ENCODE measurements around the gene MRM3. TPM values are rescaled to one million over a fixed set of nuclear protein-coding genes. Genes with fewer than 3 reads are reported as not detected.
"Not testable (repeated sequence)": the region's sequence is repeated elsewhere in the genome, so short reads cannot be mapped to it uniquely, and the experiment has no call there.

MRM3 gene
- total and polyA plus RNA-seq, 5 donors from 2014 or later: 23.2 to 36.2 (median 31.5) TPM

GRCh38 chr17:743139-743538 lies 39.0 kb upstream of the MRM3 start:
- Histone ChIP-seq H3K4me1 (ENCODE audit: control insufficient read depth, insufficient read depth, low read length, poor library complexity, severe bottlenecking) (peaks cover 3% of the 10 kb centered on the region), H3K27ac (ENCODE audit: insufficient read depth, low read length, poor library complexity, severe bottlenecking) (no peak overlapping the region), H3K27me3 (ENCODE audit: control insufficient read depth, insufficient read depth, low read length) (no peaks in the 10 kb centered on the region), H3K36me3 (ENCODE audit: control insufficient read depth, insufficient read depth, low read length) (peaks cover 51% of the 10 kb centered on the region), H3K9me3 (ENCODE audit: control insufficient read depth in 2 of 2, low read length in 2 of 2) (no peaks in the 10 kb centered on the region), H3K4me3 (ENCODE audit: low read depth, low read length) (no peak overlapping the region)
- Mint-ChIP-seq H3K27ac (peak overlapping the region in 1 of 3 donors; percentile 56), H3K4me3 (peak overlapping the region in 1 of 4 donors; percentile 13), H3K4me1 (peaks cover 0 to 13% (median 9%) of the 10 kb centered on the region in 4 donors), H3K36me3 (peaks cover 22% of the 10 kb centered on the region), H3K27me3 (no peaks in the 10 kb centered on the region), H3K9me3 (no peaks in the 10 kb centered on the region)
- DNase-seq: no peak
- ATAC-seq (ENCODE audit: low read depth in 2 of 2): no peak

GRCh38 chr17:744937-745336 lies 37.2 kb upstream of the MRM3 start:
- peaks cover 4% of the 10 kb centered on the region for H3K4me1 ChIP-seq (ENCODE audit: control insufficient read depth, insufficient read depth, low read length, poor library complexity, severe bottlenecking)
- Mint-ChIP-seq H3K27ac (no peak overlapping the region), H3K4me1 (peaks cover 2 to 22% (median 17%) of the 10 kb centered on the region in 4 donors), H3K9me3 (no peaks in the 10 kb centered on the region), H3K27me3 (no peaks in the 10 kb centered on the region), H3K36me3 (peaks cover 25% of the 10 kb centered on the region), H3K4me3 (no peak overlapping the region)
- H3K27ac ChIP-seq (ENCODE audit: insufficient read depth, low read length, poor library complexity, severe bottlenecking): no peak overlapping the region
- ATAC-seq (ENCODE audit: low read depth in 2 of 2) (no peak), DNase-seq (no peak)
- H3K9me3 ChIP-seq (ENCODE audit: control insufficient read depth in 2 of 2, low read length in 2 of 2): no peaks in the 10 kb centered on the region
- H3K27me3 ChIP-seq (ENCODE audit: control insufficient read depth, insufficient read depth, low read length): no peaks in the 10 kb centered on the region
- H3K4me3 ChIP-seq (ENCODE audit: low read depth, low read length): no peak overlapping the region
- H3K36me3 ChIP-seq (ENCODE audit: control insufficient read depth, insufficient read depth, low read length): peaks cover 51% of the 10 kb centered on the region

DNA sequence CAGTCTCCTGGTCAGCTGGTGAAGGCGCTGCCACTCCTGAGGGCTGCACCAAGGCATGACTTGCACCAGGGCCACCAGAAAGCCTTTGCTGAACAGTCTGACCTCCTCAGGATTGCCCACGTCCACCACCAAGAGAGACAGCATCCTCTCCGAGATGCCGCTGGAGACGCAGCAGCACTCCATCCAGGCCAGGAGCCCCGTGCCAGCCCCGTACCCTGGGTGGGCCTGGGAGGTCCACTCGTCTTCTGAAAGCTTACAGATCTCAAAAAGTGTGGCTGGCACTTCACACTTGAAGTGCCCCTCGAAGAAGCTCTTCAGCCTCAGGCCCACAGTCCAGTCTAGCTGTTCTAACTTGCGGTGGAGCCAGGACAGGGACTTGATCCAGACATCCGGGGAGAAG lies 36.7 kb upstream of the MRM3 start:
- Histone ChIP-seq H3K4me1 (ENCODE audit: control insufficient read depth, insufficient read depth, low read length, poor library complexity, severe bottlenecking) (peaks cover 9% of the 10 kb centered on the region), H3K9me3 (ENCODE audit: control insufficient read depth in 2 of 2, low read length in 2 of 2) (no peaks in the 10 kb centered on the region), H3K27me3 (ENCODE audit: control insufficient read depth, insufficient read depth, low read length) (no peaks in the 10 kb centered on the region), H3K27ac (ENCODE audit: insufficient read depth, low read length, poor library complexity, severe bottlenecking) (no peak overlapping the region), H3K36me3 (ENCODE audit: control insufficient read depth, insufficient read depth, low read length) (peaks cover 51% of the 10 kb centered on the region), H3K4me3 (ENCODE audit: low read depth, low read length) (no peak overlapping the region)
- DNase-seq (no peak), ATAC-seq (ENCODE audit: low read depth in 2 of 2) (no peak)
- no peak overlapping the region for H3K27ac Mint-ChIP-seq
- H3K4me3 Mint-ChIP-seq: no peak overlapping the region
- no peaks in the 10 kb centered on the region for H3K9me3 Mint-ChIP-seq
- H3K4me1 Mint-ChIP-seq: peaks cover 6 to 23% (median 18%) of the 10 kb centered on the region in 4 donors
- no peaks in the 10 kb centered on the region for H3K27me3 Mint-ChIP-seq
- H3K36me3 Mint-ChIP-seq: peaks cover 22% of the 10 kb centered on the region

DNA sequence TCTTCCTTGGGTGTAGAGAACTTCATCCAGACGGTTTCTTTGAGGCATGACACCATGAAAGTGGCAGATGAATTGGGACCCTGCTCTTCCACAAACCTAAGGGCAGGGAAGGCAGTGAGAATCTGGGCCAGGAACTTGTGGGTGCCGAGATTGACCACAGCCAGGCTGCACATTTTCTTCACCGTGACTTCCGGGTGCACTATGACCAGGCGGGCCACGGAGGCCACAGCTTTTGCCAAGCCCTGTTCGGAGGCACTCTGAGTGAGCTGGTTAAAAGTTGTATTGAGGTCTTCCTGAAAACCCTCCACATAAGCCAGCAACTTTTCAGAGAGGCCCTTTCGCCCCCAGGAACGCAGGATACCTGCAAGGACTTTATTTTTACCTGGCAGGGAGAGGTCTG lies 36.0 kb upstream of the MRM3 start:
- H3K4me3 Mint-ChIP-seq: no peak overlapping the region
- no peaks in the 10 kb centered on the region for H3K27me3 Mint-ChIP-seq
- Histone ChIP-seq H3K4me3 (ENCODE audit: low read depth, low read length) (no peak overlapping the region), H3K36me3 (ENCODE audit: control insufficient read depth, insufficient read depth, low read length) (peaks cover 50% of the 10 kb centered on the region), H3K27me3 (ENCODE audit: control insufficient read depth, insufficient read depth, low read length) (no peaks in the 10 kb centered on the region), H3K9me3 (ENCODE audit: control insufficient read depth in 2 of 2, low read length in 2 of 2) (no peaks in the 10 kb centered on the region), H3K27ac (ENCODE audit: insufficient read depth, low read length, poor library complexity, severe bottlenecking) (no peak overlapping the region), H3K4me1 (ENCODE audit: control insufficient read depth, insufficient read depth, low read length, poor library complexity, severe bottlenecking) (peaks cover 16% of the 10 kb centered on the region)
- H3K9me3 Mint-ChIP-seq: no peaks in the 10 kb centered on the region
- peaks cover 19% of the 10 kb centered on the region for H3K36me3 Mint-ChIP-seq
- no peak for DNase-seq
- no peak for ATAC-seq (ENCODE audit: low read depth in 2 of 2)
- no peak overlapping the region for H3K27ac Mint-ChIP-seq
- H3K4me1 Mint-ChIP-seq: peaks cover 14 to 26% (median 19%) of the 10 kb centered on the region in 4 donors

DNA sequence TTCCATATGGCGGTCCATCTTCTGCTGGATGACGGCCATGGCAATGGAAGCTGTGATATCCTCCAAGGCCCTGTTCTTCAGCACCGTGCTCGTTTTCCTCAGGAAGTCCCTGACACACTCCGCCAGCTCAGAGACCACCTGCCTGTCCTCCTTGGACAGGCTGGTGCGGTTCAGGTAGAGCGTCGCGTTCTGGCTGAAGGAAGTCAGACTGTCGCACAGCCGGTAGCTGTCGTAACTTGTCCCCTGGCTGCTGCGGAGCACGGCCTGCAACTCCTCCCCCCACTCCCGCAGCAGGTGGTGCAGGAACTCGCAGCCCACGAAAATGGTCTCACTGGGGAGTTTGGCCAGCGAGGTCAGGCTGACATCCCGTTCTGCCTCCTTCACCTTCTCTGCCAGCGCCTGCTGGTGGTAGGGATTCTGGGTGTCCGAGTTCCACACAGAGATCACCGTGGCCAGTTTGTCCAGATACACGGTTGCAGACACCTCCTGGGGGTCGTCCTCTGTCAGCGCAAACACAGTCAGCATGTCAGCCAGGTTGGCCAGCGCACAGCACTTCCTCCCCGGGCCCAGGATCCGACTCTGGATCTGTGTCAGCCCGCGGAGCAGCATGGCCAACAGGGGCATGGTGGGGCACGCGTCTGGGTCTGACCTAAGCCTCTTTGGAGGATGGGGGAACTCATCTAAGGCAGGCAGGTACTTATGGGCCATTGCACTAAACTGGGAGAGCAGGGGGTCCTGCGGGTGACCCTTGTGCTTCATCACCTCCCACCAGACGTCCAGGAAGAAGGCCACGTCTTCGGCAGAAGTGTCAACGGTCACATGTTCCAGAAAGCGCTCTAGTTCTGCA lies 35.1 kb upstream of the MRM3 start:
- Histone ChIP-seq H3K27me3 (ENCODE audit: control insufficient read depth, insufficient read depth, low read length) (no peaks in the 10 kb centered on the region), H3K4me3 (ENCODE audit: low read depth, low read length) (no peak overlapping the region), H3K4me1 (ENCODE audit: control insufficient read depth, insufficient read depth, low read length, poor library complexity, severe bottlenecking) (peaks cover 23% of the 10 kb centered on the region), H3K9me3 (ENCODE audit: control insufficient read depth in 2 of 2, low read length in 2 of 2) (no peaks in the 10 kb centered on the region), H3K36me3 (ENCODE audit: control insufficient read depth, insufficient read depth, low read length) (peaks cover 42% of the 10 kb centered on the region), H3K27ac (ENCODE audit: insufficient read depth, low read length, poor library complexity, severe bottlenecking) (no peak overlapping the region)
- H3K9me3 Mint-ChIP-seq: no peaks in the 10 kb centered on the region
- H3K27ac Mint-ChIP-seq: no peak overlapping the region
- H3K4me1 Mint-ChIP-seq: peaks cover 19 to 30% (median 24%) of the 10 kb centered on the region in 4 donors
- H3K27me3 Mint-ChIP-seq: no peaks in the 10 kb centered on the region
- H3K4me3 Mint-ChIP-seq: no peak overlapping the region
- ATAC-seq (ENCODE audit: low read depth in 2 of 2) (no peak), DNase-seq (no peak)
- peaks cover 19% of the 10 kb centered on the region for H3K36me3 Mint-ChIP-seq

DNA sequence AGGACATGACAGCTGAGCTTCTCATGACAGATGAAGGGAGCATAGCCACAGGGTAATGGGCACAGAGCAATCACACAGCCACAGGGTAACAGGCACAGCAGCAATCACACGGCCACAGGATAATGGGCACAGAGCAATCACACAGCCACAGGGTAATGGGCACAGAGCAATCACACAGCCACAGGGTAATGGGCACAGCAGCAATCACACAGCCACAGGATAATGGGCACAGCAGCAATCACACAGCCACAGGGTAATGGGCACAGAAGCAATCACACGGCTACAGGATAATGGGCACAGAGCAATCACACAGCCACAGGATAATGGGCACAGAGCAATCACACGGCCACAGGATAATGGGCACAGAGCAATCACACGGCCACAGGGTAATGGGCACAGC lies 33.5 kb upstream of the MRM3 start:
- H3K4me3 Mint-ChIP-seq: peak overlapping the region in 2 of 4 donors; percentile 52 to 83
- not testable (repeated sequence) for ATAC-seq (ENCODE audit: low read depth in 2 of 2); H3K9me3 Mint-ChIP-seq; H3K27ac Mint-ChIP-seq; H3K9me3 ChIP-seq (ENCODE audit: control insufficient read depth in 2 of 2, low read length in 2 of 2); H3K27me3 ChIP-seq (ENCODE audit: control insufficient read depth, insufficient read depth, low read length); H3K4me3 ChIP-seq (ENCODE audit: low read depth, low read length); H3K27ac ChIP-seq (ENCODE audit: insufficient read depth, low read length, poor library complexity, severe bottlenecking); H3K27me3 Mint-ChIP-seq; DNase-seq
- Histone ChIP-seq H3K36me3 (ENCODE audit: control insufficient read depth, insufficient read depth, low read length) (peaks cover 39% of the 10 kb centered on the region), H3K4me1 (ENCODE audit: control insufficient read depth, insufficient read depth, low read length, poor library complexity, severe bottlenecking) (peaks cover 29% of the 10 kb centered on the region)
- peaks cover 19 to 38% (median 24%) of the 10 kb centered on the region in 4 donors for H3K4me1 Mint-ChIP-seq
- H3K36me3 Mint-ChIP-seq: peaks cover 16% of the 10 kb centered on the region

GRCh38 chr17:749359-749758 lies 32.8 kb upstream of the MRM3 start:
- Mint-ChIP-seq H3K4me3 (peak overlapping the region in 3 of 4 donors; percentile 36 to 95 (median 39)), H3K4me1 (peaks cover 19 to 38% (median 24%) of the 10 kb centered on the region in 4 donors), H3K36me3 (peaks cover 13% of the 10 kb centered on the region), H3K27ac (peak overlapping the region in 2 of 3 donors; percentile 36 to 47)
- H3K27me3 ChIP-seq (ENCODE audit: control insufficient read depth, insufficient read depth, low read length); DNase-seq; H3K4me3 ChIP-seq (ENCODE audit: low read depth, low read length); H3K27me3 Mint-ChIP-seq; H3K9me3 Mint-ChIP-seq; ATAC-seq (ENCODE audit: low read depth in 2 of 2); H3K9me3 ChIP-seq (ENCODE audit: control insufficient read depth in 2 of 2, low read length in 2 of 2); H3K27ac ChIP-seq (ENCODE audit: insufficient read depth, low read length, poor library complexity, severe bottlenecking): not testable (repeated sequence)
- Histone ChIP-seq H3K36me3 (ENCODE audit: control insufficient read depth, insufficient read depth, low read length) (peaks cover 34% of the 10 kb centered on the region), H3K4me1 (ENCODE audit: control insufficient read depth, insufficient read depth, low read length, poor library complexity, severe bottlenecking) (peaks cover 29% of the 10 kb centered on the region)
